Sigmoid colon (tissue), 7 donors: Measurements from ENCODE around the gene HSDL2. TPM values are rescaled to one million over a fixed set of nuclear protein-coding genes. Genes with fewer than 3 reads are reported as not detected.
"Not testable (repeated sequence)": the region's sequence is repeated elsewhere in the genome, so short reads cannot be mapped to it uniquely, and the experiment has no call there.

ENCODE experiments used
- DNase-seq: peaks from one replicate; pipeline ENCODE4 v3.0.0-alpha.2; 2019
- H3K27ac ChIP-seq, 4 donors: fragments of 200-600 bp; sonication (generic); one replicate each; pipeline ENCODE4 v1.5.1; 2016 to 2019; ENCODE audit warnings: mild to moderate bottlenecking in 1 of 4
- H3K27me3 ChIP-seq, 3 donors: fragments of 200-600 bp; sonication (generic); one replicate each; pipeline ENCODE4 v1.5.1; 2019; ENCODE audit warnings: mild to moderate bottlenecking in 1 of 3
- H3K36me3 ChIP-seq, 4 donors: fragments of 200-600 bp; sonication (generic); one replicate each; pipeline ENCODE4 v1.5.1; 2016 to 2019
- H3K4me1 ChIP-seq, 4 donors: fragments of 200-600 bp; sonication (generic); one replicate each; pipeline ENCODE4 v1.5.1; 2017 to 2019
- H3K4me3 ChIP-seq, 4 donors: fragments of 200-600 bp; sonication (generic); one replicate each; pipeline ENCODE4 v1.5.1; 2017 to 2019; ENCODE audit warnings: mild to moderate bottlenecking in 2 of 4, moderate library complexity in 1 of 4
- H3K9me3 ChIP-seq, 4 donors: fragments of 200-600 bp in 3 of 4; sonication (generic) in 3 of 4; one replicate each; pipeline versions ENCODE4 v1.5.1 to v1.6.1; 2013 to 2019
- CTCF ChIP-seq, 4 experiments: fragments of 450-650 bp in 3 of 4; fragments of 200-600 bp in 1 of 4; IDR thresholded peaks; one replicate each; pipeline ENCODE4 v1.5.1; 2016 to 2019; ENCODE audit warnings: antibody characterized with exemption in 4 of 4, mild to moderate bottlenecking in 3 of 4, moderate library complexity in 2 of 4
- EP300 ChIP-seq, 4 donors: sonication (generic); formaldehyde crosslinking; IDR thresholded peaks; one replicate each; pipeline ENCODE4 v1.6.1; 2017; ENCODE audit warnings: antibody characterized with exemption in 4 of 4
- POLR2A ChIP-seq, 2 donors: fragments of 450-650 bp; IDR thresholded peaks; one replicate each; pipeline ENCODE4 v1.6.1; 2016; ENCODE audit warnings: antibody characterized with exemption in 2 of 2, mild to moderate bottlenecking in 2 of 2, moderate library complexity in 2 of 2
- POLR2AphosphoS5 ChIP-seq, 4 donors: sonication (generic); formaldehyde crosslinking; IDR thresholded peaks; one replicate each; pipeline ENCODE4 v1.6.1; 2017; ENCODE audit warnings: antibody characterized with exemption in 4 of 4
- WGBS, 2 donors: extraction: QIAGEN DNeasy Blood & Tissue Kit; methylation state at CpG; one replicate each; pipeline ENCODE4 v1.1.7; 2013; 5-methylcytosine and 5-hydroxymethylcytosine counted together
- intact Hi-C: fragments of 100-400 bp; cut with DNase I; formaldehyde crosslinking; loops from one replicate; pipeline ENCODE4 v1.15.1; 2023
- polyA plus RNA-seq, 3 donors: library from polyadenylated mRNA; stranded (reverse); fragments of 200-250 nt; gene quantifications; one replicate each; pipeline ENCODE4 v1.2.3, GENCODE V29; 2013
- total RNA-seq, 4 donors: library from RNA; depleted of rRNA; stranded (reverse); fragments of >200 nt; gene quantifications; one replicate each; pipeline ENCODE4 v1.1.0, GENCODE V29; 2016
- donor health status: healthy with polysubstance abuse.
- donor health status: Bipolar disorder and iron deficiency.
- donor health status: healthy.

HSDL2 gene
- total and polyA plus RNA-seq, 7 donors = 24.6 to 53.5 (median 39.8) TPM

- intact Hi-C loops = loop anchor here (1.0 to 5.0 kb wide), 2 partner anchors 264 to 604 kb away; no protein-coding TSS in a partner anchor
Observed at GRCh38 chr9:112361601-112362000, 18.3 kb upstream of the HSDL2 start.

GRCh38 chr9:112364761-112365160, 15.1 kb upstream of the HSDL2 start:
- H3K27me3 ChIP-seq = no peaks in the 10 kb centered on the region
- H3K4me3 ChIP-seq = no peak overlapping the region
- TF ChIP-seq CTCF (IDR thresholded peaks at IDR 0.05) (no peak), POLR2A (IDR thresholded peaks at IDR 0.05) (no peak), POLR2AphosphoS5 (IDR thresholded peaks at IDR 0.05) (no peak), EP300 (IDR thresholded peaks at IDR 0.05) (no peak)
- H3K27ac ChIP-seq = no peak overlapping the region
- 63 to 94% methylated on average over 3 of the region's 3 CpGs for WGBS, 2 donors
- intact Hi-C loops = loop anchor here (5.0 kb wide), 1 partner anchor 607 kb away; no protein-coding TSS in a partner anchor
- H3K36me3 ChIP-seq = no peaks in the 10 kb centered on the region
- H3K4me1 ChIP-seq = no peaks in the 10 kb centered on the region
- no peaks in the 10 kb centered on the region for H3K9me3 ChIP-seq
- no peak for DNase-seq

More at GRCh38 chr9:112361601-112362000, 18.3 kb upstream of the HSDL2 start:
- DNase-seq = no peak
- no peak overlapping the region for H3K27ac ChIP-seq
- WGBS, 2 donors = 15 to 18% methylated on average over 4 of the region's 4 CpGs
- no peaks in the 10 kb centered on the region for H3K36me3 ChIP-seq
- no peak for TF ChIP-seq POLR2A (IDR thresholded peaks at IDR 0.05)
- TF ChIP-seq EP300 (IDR thresholded peaks at IDR 0.05) = no peak
- TF ChIP-seq CTCF (IDR thresholded peaks at IDR 0.05) = peak; percentile 23 to 64 (median 46)
- H3K4me1 ChIP-seq = no peaks in the 10 kb centered on the region
- H3K27me3 ChIP-seq = no peaks in the 10 kb centered on the region
- H3K9me3 ChIP-seq = no peaks in the 10 kb centered on the region
- no peak overlapping the region for H3K4me3 ChIP-seq

- H3K36me3 ChIP-seq, H3K27me3 ChIP-seq, DNase-seq, intact Hi-C loops, H3K27ac ChIP-seq, H3K4me1 ChIP-seq, H3K9me3 ChIP-seq, H3K4me3 ChIP-seq: not testable (repeated sequence)
- 96 to 97% methylated on average over 3 of the region's 3 CpGs for WGBS, 2 donors
Observed at GRCh38 chr9:112365257-112365656, 14.7 kb upstream of the HSDL2 start.

GRCh38 chr9:112366591-112366990, 13.3 kb upstream of the HSDL2 start:
- TF ChIP-seq POLR2AphosphoS5 (IDR thresholded peaks at IDR 0.05) = no peak
- TF ChIP-seq CTCF (IDR thresholded peaks at IDR 0.05) = no peak
- TF ChIP-seq POLR2A (IDR thresholded peaks at IDR 0.05) = no peak
- no peak for TF ChIP-seq EP300 (IDR thresholded peaks at IDR 0.05)
- no peak for DNase-seq
- Histone ChIP-seq H3K27ac (no peak overlapping the region), H3K4me1 (no peaks in the 10 kb centered on the region), H3K9me3 (no peaks in the 10 kb centered on the region), H3K27me3 (no peaks in the 10 kb centered on the region), H3K36me3 (no peaks in the 10 kb centered on the region), H3K4me3 (no peak overlapping the region)
- intact Hi-C loops = no loop called here
- WGBS, 2 donors = 90 to 91% methylated on average over 3 of the region's 3 CpGs

- H3K27ac ChIP-seq = no peak overlapping the region
- no peak overlapping the region for H3K4me3 ChIP-seq
- intact Hi-C loops = no loop called here
Observed at GRCh38 chr9:112367465-112367864, 12.4 kb upstream of the HSDL2 start.

More at GRCh38 chr9:112367465-112367864, 12.4 kb upstream of the HSDL2 start:
- DNase-seq = no peak
- Histone ChIP-seq H3K9me3 (no peaks in the 10 kb centered on the region), H3K4me1 (no peaks in the 10 kb centered on the region), H3K27me3 (no peaks in the 10 kb centered on the region), H3K36me3 (no peaks in the 10 kb centered on the region)
- TF ChIP-seq EP300 (IDR thresholded peaks at IDR 0.05) = no peak
- TF ChIP-seq POLR2AphosphoS5 (IDR thresholded peaks at IDR 0.05) = no peak
- TF ChIP-seq CTCF (IDR thresholded peaks at IDR 0.05) = no peak
